Activated CD8-positive, alpha-beta T cell treated with anti-CD3 and anti-CD28 coated beads for 36 hours (primary cell): ENCODE results near the gene TEX26. TPM values are rescaled to one million over a fixed set of nuclear protein-coding genes. Genes with fewer than 3 reads are reported as not detected.

ENCODE experiments used
- ATAC-seq: fragments of 200-7000 bp; cut with Tn5 transposase; one replicate; pipeline ENCODE4 v1.10.0; 2021; ENCODE audit warnings: mild to moderate bottlenecking, moderate library complexity
- CTCF ChIA-PET: fragments of 350-600 bp; sonication (Branson Sonifier 250); formaldehyde crosslinking; loops from one replicate; lab custom pipeline; 2021; ENCODE audit warnings: antibody characterized with exemption; lab: Charles Lee
- POLR2A ChIA-PET: fragments of 350-600 bp; sonication (Branson Sonifier 250); formaldehyde crosslinking; loops from one replicate; lab custom pipeline; 2021; ENCODE audit warnings: antibody characterized with exemption; lab: Charles Lee
- DNase-seq: peaks from one replicate; pipeline ENCODE4 v3.0.0-alpha.2; 2020
- H3K27ac Mint-ChIP-seq: one replicate; pipeline ENCODE4 v1.8.0; 2021; ENCODE audit warnings: mild to moderate bottlenecking, mixed read lengths
- H3K27me3 Mint-ChIP-seq: one replicate; pipeline ENCODE4 v1.8.0; 2021; ENCODE audit warnings: mixed read lengths
- H3K36me3 Mint-ChIP-seq: one replicate; pipeline ENCODE4 v1.8.0; 2021; ENCODE audit warnings: low read depth, mixed read lengths
- H3K4me1 Mint-ChIP-seq: one replicate; pipeline ENCODE4 v1.8.0; 2021; ENCODE audit warnings: low read depth, mixed read lengths
- H3K4me3 Mint-ChIP-seq: one replicate; pipeline ENCODE4 v1.8.0; 2021; ENCODE audit warnings: mild to moderate bottlenecking, moderate library complexity, mixed read lengths
- H3K9me3 Mint-ChIP-seq: one replicate; pipeline ENCODE4 v1.8.0; 2021; ENCODE audit warnings: mixed read lengths
- intact Hi-C: fragments of 100-400 bp; cut with micrococcal nuclease; formaldehyde crosslinking; loops from one replicate; pipeline ENCODE4 v1.10.0; 2022
- total RNA-seq, 2 experiments: library from RNA; stranded (reverse); gene quantifications; one replicate each; pipeline ENCODE4 v1.2.3, GENCODE V29; 2021
- TF ChIP-seq, protein P1 (sequence below): fragments of 200-600 bp; IDR thresholded peaks from one replicate; pipeline ENCODE4 v1.8.0; 2022; ENCODE audit warnings: antibody characterized with exemption, mild to moderate bottlenecking

Gene TEX26
- total RNA-seq, 2 experiments from 2014 or later: not detected

DNA sequence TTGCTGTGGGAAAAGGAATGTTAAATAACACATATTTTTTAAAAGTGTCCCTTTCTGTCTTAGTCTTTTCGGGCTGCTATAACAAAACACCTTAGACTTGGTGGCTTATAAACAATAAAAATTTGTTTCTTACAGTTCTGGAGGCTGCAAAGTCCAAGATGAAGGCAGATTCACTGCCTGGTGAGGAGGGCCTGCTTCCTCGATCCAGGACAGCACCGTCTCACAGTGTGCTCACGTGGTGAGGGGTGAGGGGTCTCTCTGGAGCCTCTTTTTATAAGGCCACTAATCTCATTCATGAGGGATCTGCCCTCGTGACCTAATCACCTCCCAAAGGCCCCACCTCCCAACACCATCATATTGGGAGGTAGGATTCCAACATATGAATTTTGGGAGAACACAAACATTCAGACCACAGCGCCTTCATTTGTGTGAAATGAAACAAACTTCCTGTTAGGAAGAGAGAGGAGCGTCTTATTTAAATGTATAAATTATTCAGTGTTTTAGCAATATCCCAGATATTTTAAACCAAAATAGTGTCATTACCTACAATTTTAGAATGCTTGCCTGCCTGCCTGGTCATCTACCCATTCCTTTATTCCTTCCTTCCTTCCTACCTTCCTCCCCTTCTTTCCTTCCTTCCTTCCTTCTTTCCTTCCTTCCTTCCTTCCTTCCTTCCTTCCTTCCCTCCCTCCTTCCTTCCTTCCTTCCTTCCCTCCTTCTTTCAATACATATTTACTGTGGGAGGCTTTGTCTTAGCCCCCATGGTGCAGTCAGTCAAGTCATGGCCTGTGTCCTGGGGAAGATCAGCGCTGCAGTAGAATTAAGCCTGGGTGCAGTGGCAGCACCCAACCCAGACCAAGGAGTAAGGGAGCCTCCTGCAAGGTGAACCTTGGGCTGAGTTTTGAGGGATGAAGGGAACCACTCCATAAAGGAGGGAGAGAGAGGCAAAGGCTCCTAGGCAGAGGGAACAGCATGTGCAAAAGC, 84.2 kb downstream of the TEX26 start:
- peaks cover 4% of the 10 kb centered on the region for H3K4me1 Mint-ChIP-seq
- TF ChIP-seq, protein P1, sequence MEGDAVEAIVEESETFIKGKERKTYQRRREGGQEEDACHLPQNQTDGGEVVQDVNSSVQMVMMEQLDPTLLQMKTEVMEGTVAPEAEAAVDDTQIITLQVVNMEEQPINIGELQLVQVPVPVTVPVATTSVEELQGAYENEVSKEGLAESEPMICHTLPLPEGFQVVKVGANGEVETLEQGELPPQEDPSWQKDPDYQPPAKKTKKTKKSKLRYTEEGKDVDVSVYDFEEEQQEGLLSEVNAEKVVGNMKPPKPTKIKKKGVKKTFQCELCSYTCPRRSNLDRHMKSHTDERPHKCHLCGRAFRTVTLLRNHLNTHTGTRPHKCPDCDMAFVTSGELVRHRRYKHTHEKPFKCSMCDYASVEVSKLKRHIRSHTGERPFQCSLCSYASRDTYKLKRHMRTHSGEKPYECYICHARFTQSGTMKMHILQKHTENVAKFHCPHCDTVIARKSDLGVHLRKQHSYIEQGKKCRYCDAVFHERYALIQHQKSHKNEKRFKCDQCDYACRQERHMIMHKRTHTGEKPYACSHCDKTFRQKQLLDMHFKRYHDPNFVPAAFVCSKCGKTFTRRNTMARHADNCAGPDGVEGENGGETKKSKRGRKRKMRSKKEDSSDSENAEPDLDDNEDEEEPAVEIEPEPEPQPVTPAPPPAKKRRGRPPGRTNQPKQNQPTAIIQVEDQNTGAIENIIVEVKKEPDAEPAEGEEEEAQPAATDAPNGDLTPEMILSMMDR: no peak
- H3K9me3 Mint-ChIP-seq: no peaks in the 10 kb centered on the region
- peaks cover 23% of the 10 kb centered on the region for H3K27me3 Mint-ChIP-seq
- no peak for ATAC-seq
- no peak overlapping the region for H3K4me3 Mint-ChIP-seq
- intact Hi-C loops: no loop called here
- H3K27ac Mint-ChIP-seq: no peak overlapping the region
- CTCF ChIA-PET: interaction anchor here (1.1 kb wide), 1 partner anchor 146 kb away, joined by 3 read pairs; no protein-coding TSS in a partner anchor
- no peaks in the 10 kb centered on the region for H3K36me3 Mint-ChIP-seq
- POLR2A ChIA-PET: interaction anchor here (0.6 kb wide), 1 partner anchor 9 kb away, joined by 3 read pairs; no protein-coding TSS in a partner anchor
- DNase-seq: no peak

DNA sequence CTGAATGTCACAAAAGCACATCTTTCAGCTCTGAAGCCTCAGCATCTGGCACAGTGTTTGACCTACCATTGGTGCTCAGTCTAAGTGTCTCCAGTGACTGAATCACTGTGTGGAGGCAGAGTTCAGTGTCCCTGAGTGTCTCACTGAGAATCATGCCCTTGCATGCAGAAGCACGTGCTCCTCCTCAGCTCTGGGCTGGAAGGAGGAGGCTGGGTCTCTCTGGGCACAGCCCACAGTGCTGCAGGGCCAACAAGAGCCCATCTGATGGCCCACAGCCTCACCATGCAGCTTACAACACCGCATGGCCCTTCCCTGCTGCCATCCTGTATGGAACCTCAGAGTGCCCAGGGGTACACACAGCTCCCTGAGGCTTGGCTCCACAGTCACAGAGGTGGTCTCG, 86.1 kb downstream of the TEX26 start:
- DNase-seq: no peak
- TF ChIP-seq, protein P1: no peak
- Mint-ChIP-seq H3K4me3 (no peak overlapping the region), H3K36me3 (no peaks in the 10 kb centered on the region), H3K27ac (no peak overlapping the region), H3K27me3 (peaks cover 29% of the 10 kb centered on the region), H3K9me3 (no peaks in the 10 kb centered on the region), H3K4me1 (no peaks in the 10 kb centered on the region)
- ATAC-seq: no peak
- ChIA-PET POLR2A (no interaction called here), CTCF (interaction anchor here (0.6 kb wide), 1 partner anchor 26 kb away, joined by 4 read pairs; no protein-coding TSS in a partner anchor)
- intact Hi-C loops: no loop called here

DNA sequence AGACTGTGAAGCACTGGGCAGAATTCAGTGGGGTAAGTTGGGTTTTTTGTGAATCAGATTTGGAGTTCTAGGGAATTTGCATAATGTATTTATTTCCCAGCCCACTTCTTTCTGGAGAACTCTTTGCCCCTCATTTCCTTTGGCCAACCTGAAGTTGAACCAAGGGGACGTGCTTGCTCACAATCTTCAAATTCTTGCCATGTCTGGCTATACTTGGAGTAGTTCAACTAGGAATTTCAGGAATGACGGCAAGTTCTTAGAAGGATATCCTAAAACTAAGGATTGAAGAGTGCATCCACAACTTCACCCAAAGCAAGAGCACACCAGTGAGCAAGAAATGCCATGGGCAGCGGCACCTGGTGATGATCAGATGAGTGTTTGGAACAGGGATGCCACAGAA, 88.5 kb downstream of the TEX26 start:
- Mint-ChIP-seq H3K4me1 (no peaks in the 10 kb centered on the region), H3K9me3 (no peaks in the 10 kb centered on the region), H3K27ac (no peak overlapping the region), H3K27me3 (peaks cover 25% of the 10 kb centered on the region), H3K36me3 (no peaks in the 10 kb centered on the region), H3K4me3 (no peak overlapping the region)
- intact Hi-C loops: no loop called here
- TF ChIP-seq, protein P1: no peak
- ChIA-PET POLR2A (no interaction called here), CTCF (no interaction called here)
- no peak for DNase-seq
- ATAC-seq: no peak

DNA sequence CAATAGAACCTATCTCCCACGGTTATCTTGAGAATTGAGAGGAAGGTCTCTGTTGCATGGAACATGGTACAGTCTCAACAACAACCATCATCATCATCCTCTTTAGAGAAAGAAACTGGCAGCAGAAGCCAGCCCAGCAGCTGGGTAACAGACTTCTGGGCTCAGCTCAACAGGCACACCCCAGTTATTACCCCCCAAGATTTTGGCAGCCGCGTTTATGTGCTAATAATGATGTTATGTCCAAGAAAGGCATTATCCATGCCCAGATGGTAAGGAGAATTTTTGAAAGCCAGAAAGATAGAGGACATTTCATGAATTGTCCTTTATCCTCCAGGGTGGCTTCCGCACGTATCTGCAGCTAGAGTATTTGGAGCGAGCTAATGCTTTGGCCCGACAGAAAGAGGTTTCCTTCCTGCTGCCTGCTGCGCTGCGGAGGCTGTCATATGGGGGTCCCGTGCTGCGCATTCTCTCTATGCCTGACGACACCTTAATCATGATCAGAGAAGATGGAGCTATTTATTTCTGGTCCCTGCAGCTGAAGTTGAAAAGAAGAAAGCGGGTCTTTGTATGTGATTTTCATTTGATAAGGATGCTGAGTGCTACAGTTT, 89.9 kb downstream of the TEX26 start:
- Mint-ChIP-seq H3K4me3 (no peak overlapping the region), H3K27ac (no peak overlapping the region), H3K9me3 (no peaks in the 10 kb centered on the region), H3K27me3 (peaks cover 22% of the 10 kb centered on the region), H3K36me3 (no peaks in the 10 kb centered on the region), H3K4me1 (no peaks in the 10 kb centered on the region)
- TF ChIP-seq, protein P1: no peak
- intact Hi-C loops: no loop called here
- DNase-seq: no peak
- ChIA-PET CTCF (interaction anchor here (1.8 kb wide), 1 partner anchor 44 kb away, joined by 7 read pairs; no protein-coding TSS in a partner anchor), POLR2A (no interaction called here)
- ATAC-seq: no peak
